Urothelium cell line (cell line): ENCODE measurements around the gene NDUFB10.
"Not testable (repeated sequence)": the region's sequence is repeated elsewhere in the genome, so short reads cannot be mapped to it uniquely, and the experiment has no call there.

Experiments used
- DNase-seq: peaks from one replicate; pipeline ENCODE4 v3.0.0; 2011; ENCODE audit warnings: low spot score, mixed read lengths
- FAIRE-seq: peaks from 2 replicates; lab custom pipeline; 2011; peaks lifted over from hg19 to GRCh38; lab: Jason Lieb, UNC

NDUFB10 gene

DNA sequence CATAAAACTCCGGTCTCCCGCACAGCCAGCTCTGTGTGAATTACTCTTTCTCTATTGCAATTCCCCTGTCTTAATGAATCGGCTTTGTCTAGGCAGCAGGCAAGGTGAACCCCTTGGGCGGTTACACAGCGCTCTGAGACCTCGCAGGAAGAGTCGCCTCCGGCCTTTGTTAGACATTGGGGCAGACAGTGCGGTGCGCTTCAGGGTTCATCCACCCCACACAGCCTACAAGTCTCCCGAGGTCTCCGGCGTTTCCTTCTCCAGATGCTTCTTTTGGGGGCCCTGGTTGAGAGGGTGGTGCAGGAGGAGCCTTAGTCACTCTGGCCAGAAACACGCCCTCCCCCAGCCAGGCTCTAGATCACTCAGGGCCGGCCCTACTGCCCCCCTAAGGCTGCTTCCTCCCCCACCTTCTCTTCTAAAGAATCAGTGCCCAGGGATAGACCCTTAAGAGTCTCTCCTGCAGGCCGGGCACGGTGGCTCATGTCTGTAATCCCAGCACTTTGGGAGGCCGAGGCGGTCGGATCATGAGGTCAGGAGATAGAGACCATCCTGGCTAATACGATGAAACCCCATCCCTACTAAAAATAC lies 14.6 kb upstream of the NDUFB10 start:
- FAIRE-seq: no peak
- DNase-seq: no peak

DNA sequence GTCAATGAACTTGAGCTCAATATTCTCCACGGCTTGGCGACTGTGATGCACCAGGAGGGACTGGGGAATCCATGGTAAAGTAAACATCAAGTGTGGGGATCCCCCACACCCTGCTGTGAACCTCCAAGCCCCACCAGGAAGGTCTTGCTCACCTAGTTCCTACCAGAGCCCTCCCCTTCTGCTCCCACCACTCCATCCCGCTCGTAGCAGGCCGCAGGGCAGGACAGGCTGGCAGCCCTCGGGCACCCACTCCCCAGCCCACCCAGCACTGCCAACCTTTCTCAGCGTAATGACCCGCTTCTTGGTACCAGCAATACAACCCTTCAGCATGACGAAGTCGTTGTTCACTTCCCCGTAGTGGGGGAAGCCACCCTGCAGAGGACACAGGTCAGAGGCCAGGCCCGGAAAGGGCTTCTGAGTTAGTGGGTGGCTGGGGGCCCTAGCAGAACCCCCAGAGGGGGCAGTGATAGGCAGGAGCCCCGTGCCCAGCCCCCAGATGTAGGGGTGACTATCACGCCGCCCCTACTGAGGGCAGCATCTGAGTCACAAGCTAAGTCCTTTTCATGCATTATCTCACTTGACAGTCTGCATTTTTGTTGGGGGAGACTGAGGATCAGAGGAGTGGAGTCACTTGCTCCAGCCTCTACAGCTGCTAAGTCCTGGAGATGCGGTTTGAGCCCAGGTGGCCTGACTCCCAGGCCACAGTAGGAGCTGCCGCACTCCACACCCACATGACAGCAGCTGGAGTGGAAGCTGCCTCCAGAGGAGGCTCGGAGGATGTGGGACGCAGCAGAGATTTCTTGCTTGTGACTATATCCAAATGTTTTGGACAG lies 13.6 kb upstream of the NDUFB10 start:
- no peak for DNase-seq
- peak; percentile 20 for FAIRE-seq

- no peak for DNase-seq
- FAIRE-seq: peak; percentile 27
These were observed 12.6 kb upstream of the NDUFB10 start for GRCh38 chr16:1946495-1947368.

DNA sequence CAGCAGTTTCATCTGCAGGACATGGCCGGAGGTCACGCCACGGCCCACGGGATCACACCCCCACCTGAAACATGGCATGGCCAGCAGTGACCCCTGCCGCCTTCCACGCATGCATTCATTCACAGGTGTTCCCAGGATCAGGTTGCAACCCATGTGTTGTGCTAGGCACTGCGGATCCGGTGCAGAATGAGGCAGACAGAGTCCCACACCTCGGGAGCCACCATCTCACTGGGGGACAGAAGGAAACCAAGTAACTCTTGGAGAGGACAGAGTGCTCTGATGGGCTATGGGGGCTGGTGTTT lies 12.0 kb upstream of the NDUFB10 start:
- FAIRE-seq: no peak
- DNase-seq: no peak

DNA sequence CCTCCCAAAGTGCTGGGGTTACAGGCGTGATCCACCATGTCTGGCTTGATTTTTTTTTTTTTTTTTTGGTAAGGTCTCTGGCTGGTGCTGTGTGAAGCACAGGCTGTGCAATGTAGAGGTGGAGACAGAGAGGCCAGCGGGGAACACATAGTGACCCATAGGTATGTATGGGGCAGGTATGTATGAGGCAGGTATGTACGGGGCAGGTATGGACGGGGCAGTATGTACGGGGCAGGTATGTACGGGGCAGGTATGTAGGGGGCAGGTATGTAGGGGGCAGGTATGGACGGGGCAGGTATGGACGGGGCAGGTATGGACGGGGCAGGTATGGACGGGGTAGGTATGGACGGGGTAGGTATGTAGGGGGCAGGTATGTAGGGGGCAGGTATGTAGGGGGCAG lies 9.8 kb upstream of the NDUFB10 start:
- FAIRE-seq (peak; percentile 85), DNase-seq (no peak)

DNA sequence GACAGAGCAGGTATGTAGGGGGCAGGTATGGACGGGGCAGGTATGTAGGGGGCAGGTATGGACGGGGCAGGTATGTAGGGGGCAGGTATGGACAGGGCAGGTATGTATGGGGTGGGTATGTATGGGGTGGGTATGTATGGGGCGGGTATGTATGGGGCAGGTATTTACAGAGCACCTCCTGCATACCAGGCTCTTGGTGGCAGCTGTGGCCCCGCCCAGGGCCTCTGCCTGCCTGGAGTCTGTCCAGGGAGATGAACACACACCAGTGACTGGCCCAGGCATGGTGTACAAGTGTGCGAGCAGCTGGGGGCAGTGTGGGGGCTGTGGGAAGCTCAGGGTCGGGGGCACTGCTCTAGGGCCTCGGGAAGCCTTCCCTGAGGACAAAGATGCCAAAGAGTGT lies 9.3 kb upstream of the NDUFB10 start:
- FAIRE-seq: peak; percentile 20
- no peak for DNase-seq

- DNase-seq: no peak
- no peak for FAIRE-seq
These were observed 8.8 kb upstream of the NDUFB10 start for GRCh38 chr16:1950559-1950958.

DNA sequence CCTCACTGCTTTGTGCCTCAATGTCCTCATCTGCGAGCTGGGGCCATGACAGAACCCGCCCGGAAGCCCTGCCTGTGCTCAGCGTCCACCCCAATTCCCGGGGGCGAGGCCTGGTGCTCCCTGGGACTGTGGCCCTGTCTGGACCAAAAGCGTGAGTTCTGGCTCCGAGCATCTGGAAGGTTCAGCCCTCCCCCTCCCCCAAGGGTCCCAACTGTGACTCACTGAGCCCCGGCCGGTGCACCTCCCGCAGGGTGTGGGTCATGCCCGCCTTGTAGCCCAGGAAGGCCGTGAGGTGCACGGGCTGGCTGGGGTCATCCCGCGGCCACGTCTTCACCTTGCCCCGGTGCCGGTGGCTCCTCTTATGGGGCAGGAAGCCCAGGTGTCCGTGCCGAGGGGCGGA lies 5.6 kb upstream of the NDUFB10 start:
- DNase-seq (no peak), FAIRE-seq (no peak)

- DNase-seq, FAIRE-seq: not testable (repeated sequence)
These were observed 1.8 kb upstream of the NDUFB10 start for GRCh38 chr16:1957434-1958142.

DNA sequence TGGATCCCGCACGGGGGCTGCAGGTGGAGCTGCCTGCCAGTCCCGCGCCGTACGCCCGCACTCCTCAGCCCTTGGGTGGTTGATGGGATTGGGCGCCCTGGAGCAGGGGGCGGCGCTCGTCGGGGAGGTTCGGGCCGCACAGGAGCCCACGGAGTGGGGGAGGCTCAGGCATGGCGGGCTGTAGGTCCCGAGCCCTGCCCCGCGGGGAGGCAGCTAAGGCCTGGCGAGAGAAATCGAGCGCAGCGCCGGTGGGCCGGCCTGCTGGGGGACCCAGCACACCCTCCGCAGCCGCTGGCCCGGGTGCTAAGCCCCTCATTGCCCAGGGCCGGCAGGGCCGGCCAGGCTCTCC lies 1.2 kb upstream of the NDUFB10 start:
- not testable (repeated sequence) for FAIRE-seq, DNase-seq

- FAIRE-seq: no peak
These were observed 546 bp upstream of the NDUFB10 start for GRCh38 chr16:1958715-1959268.

DNA sequence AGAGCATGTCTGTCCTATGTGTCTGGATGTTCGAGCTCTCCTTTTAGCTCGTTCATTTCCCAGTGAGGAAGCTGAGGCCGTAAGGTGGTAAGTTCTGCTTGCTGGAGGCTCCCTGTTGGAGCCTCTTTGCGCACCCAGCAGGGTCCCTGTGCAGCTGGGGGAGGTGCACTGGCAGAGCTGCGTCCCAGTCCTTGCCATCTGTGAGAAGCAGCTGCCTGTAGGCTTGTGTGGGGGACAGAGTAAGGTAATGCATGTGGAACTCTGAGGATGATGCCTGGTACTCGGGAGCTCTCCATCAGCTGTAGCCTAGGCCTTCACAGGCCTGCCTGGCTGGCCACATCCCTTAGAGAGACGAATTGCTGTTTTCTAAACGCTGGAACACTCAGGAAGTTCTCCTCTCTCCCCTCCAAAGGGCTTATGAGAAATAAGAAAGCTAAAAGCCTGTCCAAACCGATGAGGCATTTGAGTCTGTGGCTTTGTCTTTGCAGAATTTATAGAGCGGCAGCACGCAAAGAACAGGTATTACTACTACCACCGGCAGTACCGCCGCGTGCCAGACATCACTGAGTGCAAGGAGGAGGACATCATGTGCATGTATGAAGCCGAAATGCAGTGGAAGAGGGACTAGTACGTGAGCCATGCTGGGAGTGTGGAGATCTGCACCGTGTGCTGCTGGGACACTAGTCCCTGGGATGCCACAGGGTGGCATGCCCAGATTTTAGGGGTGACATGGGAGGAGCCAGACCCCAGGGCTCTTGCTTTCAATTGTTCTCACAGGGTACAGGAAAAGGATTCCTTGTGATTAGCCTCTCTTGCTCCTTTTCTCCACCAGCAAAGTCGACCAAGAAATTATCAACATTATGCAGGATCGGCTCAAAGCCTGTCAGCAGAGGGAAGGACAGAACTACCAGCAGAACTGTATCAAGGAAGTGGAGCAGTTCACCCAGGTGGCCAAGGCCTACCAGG lies 1.6 kb downstream of the NDUFB10 start:
- DNase-seq: no peak
- peak; percentile 76 for FAIRE-seq

More at GRCh38 chr16:1958715-1959268, 546 bp upstream of the NDUFB10 start:
- no peak for DNase-seq

GRCh38 chr16:1961651-1962067 lies 2.3 kb downstream of the NDUFB10 start:
- FAIRE-seq: no peak
- no peak for DNase-seq

- not testable (repeated sequence) for DNase-seq, FAIRE-seq
These were observed 3.1 kb downstream of the NDUFB10 start for GRCh38 chr16:1962161-1963153.

- FAIRE-seq: no peak
- DNase-seq: no peak
These were observed 4.6 kb downstream of the NDUFB10 start for GRCh38 chr16:1963806-1964505.

DNA sequence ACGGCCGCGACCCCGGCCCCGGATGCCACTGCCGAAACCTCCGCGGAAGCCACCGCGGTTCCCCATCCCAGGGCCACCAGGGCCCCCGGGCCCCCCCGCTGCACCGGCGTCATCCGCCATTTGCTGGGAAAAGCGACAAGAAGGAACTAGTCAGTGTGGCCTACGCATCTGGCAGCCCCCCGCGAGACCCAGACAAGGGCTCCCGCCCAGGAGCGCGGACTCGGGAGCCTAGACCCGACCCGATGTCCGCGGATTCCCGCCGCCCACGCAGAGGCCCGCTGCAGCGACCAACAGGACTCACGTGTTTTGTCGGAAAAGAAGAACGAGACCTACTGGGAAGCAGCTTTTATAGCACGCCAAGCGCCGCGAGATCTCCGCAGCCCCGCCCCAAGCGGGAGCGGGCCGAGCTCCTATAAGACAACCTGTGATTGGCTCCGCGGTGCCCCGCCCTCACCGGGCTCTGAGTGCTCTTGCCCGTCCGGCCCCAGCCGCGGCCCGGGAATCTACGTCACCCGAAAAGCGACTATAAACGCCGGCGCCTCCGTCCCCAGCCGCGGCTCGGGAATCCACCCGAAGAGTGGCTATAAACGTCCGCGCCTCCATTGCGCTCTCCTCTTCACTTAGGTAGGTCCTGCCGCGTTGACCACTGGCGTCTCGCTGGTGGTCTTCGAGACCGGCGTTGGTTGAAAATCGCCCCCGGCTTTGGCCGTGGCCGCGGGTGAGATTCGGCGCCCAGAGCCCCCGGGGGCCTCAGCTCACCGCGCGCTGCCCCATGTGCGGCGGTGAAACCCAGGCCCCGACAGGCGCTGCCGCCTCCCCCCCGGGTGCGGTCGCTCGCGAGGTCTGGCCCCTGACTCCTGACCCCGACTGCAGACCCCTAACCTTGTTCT lies 5.4 kb downstream of the NDUFB10 start, which contains the start of gene RPS2:
RPS2 (minus strand) TSS at position 321 of the 890 bp plus-strand sequence; CDS start at position 120, 201 bp downstream.
- FAIRE-seq (peak; percentile 20), DNase-seq (peak; percentile 100)
